HFFc6 (cell line): ENCODE results near the gene PRICKLE3. TPM values are rescaled to one million over a fixed set of nuclear protein-coding genes. Genes with fewer than 3 reads are reported as not detected.
"Not testable (repeated sequence)": the region's sequence is repeated elsewhere in the genome, so short reads cannot be mapped to it uniquely, and the experiment has no call there.

ENCODE experiments used
- DNase-seq: peaks from one replicate; pipeline ENCODE4 v3.0.0-alpha.2; 2018
- H3K27ac Mint-ChIP-seq: 2 replicates; pipeline ENCODE4 v1.8.0; 2020; ENCODE audit warnings: mild to moderate bottlenecking, mixed read lengths
- H3K27me3 Mint-ChIP-seq: 2 replicates; pipeline ENCODE4 v1.8.0; 2021; ENCODE audit warnings: mild to moderate bottlenecking, moderate library complexity, mixed read lengths; ENCODE audit not compliant: insufficient read depth
- H3K36me3 Mint-ChIP-seq: 2 replicates; pipeline ENCODE4 v1.8.0; 2021; ENCODE audit warnings: low read depth, mixed read lengths
- H3K4me1 Mint-ChIP-seq: 2 replicates; pipeline ENCODE4 v1.8.0; 2020; ENCODE audit warnings: low read depth, mixed read lengths
- H3K4me3 Mint-ChIP-seq: 2 replicates; pipeline ENCODE4 v1.8.0; 2020; ENCODE audit warnings: mild to moderate bottlenecking, moderate library complexity, mixed read lengths
- H3K9me3 Mint-ChIP-seq: 2 replicates; pipeline ENCODE4 v1.8.0; 2020; ENCODE audit warnings: mild to moderate bottlenecking, mixed read lengths
- total RNA-seq, 6 experiments: library from RNA; stranded (reverse); fragmentation: NEBNext Ultra II Directional; extraction: Animal tissue kit (Norgen Biotek cat#: 25700); gene quantifications; 2 replicates in 1 of 6; 3 replicates in 5 of 6; pipeline ENCODE4 v1.2.3, GENCODE V29; 2021
- TF ChIP-seq, protein P1 (sequence below): fragments of 200-600 bp; sonication (generic); IDR thresholded peaks from 2 replicates; pipeline ENCODE4 v1.5.0; 2021; ENCODE audit warnings: antibody characterized with exemption, mild to moderate bottlenecking

PRICKLE3 gene
- total RNA-seq, 6 experiments from 2014 or later = 8.0 to 10.7 (median 9.7) TPM

GRCh38 chrX:49142264-49142663 lies 43.9 kb downstream of the PRICKLE3 start:
- H3K4me3 Mint-ChIP-seq = not testable (repeated sequence)

DNA sequence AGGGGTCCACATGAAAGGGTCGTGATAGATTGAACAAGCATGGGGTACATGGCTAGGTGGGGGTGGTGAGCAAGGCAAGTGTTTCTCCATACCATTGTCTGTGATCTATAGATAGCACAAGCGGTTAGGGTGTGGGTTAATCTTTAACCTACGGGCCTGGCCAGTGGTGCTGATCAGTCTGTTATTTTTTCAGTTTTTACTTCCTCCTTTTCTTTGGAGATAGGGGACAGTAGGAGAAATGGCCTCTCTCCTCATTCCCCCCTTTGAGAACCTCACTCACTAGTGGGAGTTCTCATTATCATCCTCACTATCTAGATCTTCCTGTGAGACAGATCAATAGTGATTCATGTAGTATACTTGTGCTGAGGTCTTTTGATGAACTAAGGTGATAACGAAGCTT lies 46.5 kb downstream of the PRICKLE3 start:
- Mint-ChIP-seq H3K9me3 (peaks cover 15% of the 10 kb centered on the region), H3K27me3 (peaks cover 3% of the 10 kb centered on the region; the same call in 1 of the 2 replicates), H3K4me3 (no peak overlapping the region), H3K4me1 (no peaks in the 10 kb centered on the region), H3K36me3 (peaks cover 5% of the 10 kb centered on the region; the same call in 1 of the 2 replicates), H3K27ac (no peak overlapping the region)
- TF ChIP-seq, protein P1, sequence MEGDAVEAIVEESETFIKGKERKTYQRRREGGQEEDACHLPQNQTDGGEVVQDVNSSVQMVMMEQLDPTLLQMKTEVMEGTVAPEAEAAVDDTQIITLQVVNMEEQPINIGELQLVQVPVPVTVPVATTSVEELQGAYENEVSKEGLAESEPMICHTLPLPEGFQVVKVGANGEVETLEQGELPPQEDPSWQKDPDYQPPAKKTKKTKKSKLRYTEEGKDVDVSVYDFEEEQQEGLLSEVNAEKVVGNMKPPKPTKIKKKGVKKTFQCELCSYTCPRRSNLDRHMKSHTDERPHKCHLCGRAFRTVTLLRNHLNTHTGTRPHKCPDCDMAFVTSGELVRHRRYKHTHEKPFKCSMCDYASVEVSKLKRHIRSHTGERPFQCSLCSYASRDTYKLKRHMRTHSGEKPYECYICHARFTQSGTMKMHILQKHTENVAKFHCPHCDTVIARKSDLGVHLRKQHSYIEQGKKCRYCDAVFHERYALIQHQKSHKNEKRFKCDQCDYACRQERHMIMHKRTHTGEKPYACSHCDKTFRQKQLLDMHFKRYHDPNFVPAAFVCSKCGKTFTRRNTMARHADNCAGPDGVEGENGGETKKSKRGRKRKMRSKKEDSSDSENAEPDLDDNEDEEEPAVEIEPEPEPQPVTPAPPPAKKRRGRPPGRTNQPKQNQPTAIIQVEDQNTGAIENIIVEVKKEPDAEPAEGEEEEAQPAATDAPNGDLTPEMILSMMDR = no peak
- DNase-seq = no peak

More at GRCh38 chrX:49142264-49142663, 43.9 kb downstream of the PRICKLE3 start:
- not testable (repeated sequence) for H3K36me3 Mint-ChIP-seq, H3K27me3 Mint-ChIP-seq, H3K4me1 Mint-ChIP-seq, H3K27ac Mint-ChIP-seq, DNase-seq
- TF ChIP-seq, protein P1 = peak; percentile 68
- H3K9me3 Mint-ChIP-seq = peaks cover 15% of the 10 kb centered on the region

- no peak for DNase-seq
- H3K4me3 Mint-ChIP-seq = no peak overlapping the region
- peaks cover 15% of the 10 kb centered on the region for H3K9me3 Mint-ChIP-seq
- peaks cover 3% of the 10 kb centered on the region; the same call in 1 of the 2 replicates for H3K27me3 Mint-ChIP-seq
- H3K36me3 Mint-ChIP-seq = peaks cover 5% of the 10 kb centered on the region; the same call in 1 of the 2 replicates
- H3K27ac Mint-ChIP-seq = no peak overlapping the region
- TF ChIP-seq, protein P1 = no peak
- no peaks in the 10 kb centered on the region for H3K4me1 Mint-ChIP-seq
Observed at GRCh38 chrX:49137492-49137891, 48.7 kb downstream of the PRICKLE3 start.

GRCh38 chrX:49133759-49134158 lies 52.4 kb downstream of the PRICKLE3 start:
- TF ChIP-seq, protein P1 = no peak
- Mint-ChIP-seq H3K4me3 (no peak overlapping the region), H3K27me3 (no peaks in the 10 kb centered on the region; the same call in 1 of the 2 replicates), H3K4me1 (no peaks in the 10 kb centered on the region), H3K27ac (no peak overlapping the region), H3K36me3 (no peaks in the 10 kb centered on the region), H3K9me3 (no peaks in the 10 kb centered on the region)
- no peak for DNase-seq

- H3K9me3 Mint-ChIP-seq = not testable (repeated sequence)
Observed at GRCh38 chrX:49132275-49132674, 53.9 kb downstream of the PRICKLE3 start.

GRCh38 chrX:49129427-49129826 lies 56.7 kb downstream of the PRICKLE3 start:
- H3K27me3 Mint-ChIP-seq = no peaks in the 10 kb centered on the region; the same call in none of the 2 replicates
- no peak overlapping the region for H3K4me3 Mint-ChIP-seq
- TF ChIP-seq, protein P1 = no peak
- H3K4me1 Mint-ChIP-seq = no peaks in the 10 kb centered on the region
- H3K9me3 Mint-ChIP-seq = no peaks in the 10 kb centered on the region
- no peak overlapping the region for H3K27ac Mint-ChIP-seq
- H3K36me3 Mint-ChIP-seq = no peaks in the 10 kb centered on the region
- no peak for DNase-seq

More at GRCh38 chrX:49132275-49132674, 53.9 kb downstream of the PRICKLE3 start:
- not testable (repeated sequence) for DNase-seq, H3K4me3 Mint-ChIP-seq, H3K27me3 Mint-ChIP-seq, H3K27ac Mint-ChIP-seq, H3K4me1 Mint-ChIP-seq, H3K36me3 Mint-ChIP-seq

- not testable (repeated sequence) for H3K27me3 Mint-ChIP-seq, H3K4me3 Mint-ChIP-seq, H3K9me3 Mint-ChIP-seq, DNase-seq, H3K4me1 Mint-ChIP-seq, H3K27ac Mint-ChIP-seq, H3K36me3 Mint-ChIP-seq
Observed at GRCh38 chrX:49127742-49128258, 58.4 kb downstream of the PRICKLE3 start.
